ENCODE results near the gene LGR6.
A peak's percentile ranks its signal among the peaks of the same experiment; 100 is the strongest.

Gene LGR6

DNA sequence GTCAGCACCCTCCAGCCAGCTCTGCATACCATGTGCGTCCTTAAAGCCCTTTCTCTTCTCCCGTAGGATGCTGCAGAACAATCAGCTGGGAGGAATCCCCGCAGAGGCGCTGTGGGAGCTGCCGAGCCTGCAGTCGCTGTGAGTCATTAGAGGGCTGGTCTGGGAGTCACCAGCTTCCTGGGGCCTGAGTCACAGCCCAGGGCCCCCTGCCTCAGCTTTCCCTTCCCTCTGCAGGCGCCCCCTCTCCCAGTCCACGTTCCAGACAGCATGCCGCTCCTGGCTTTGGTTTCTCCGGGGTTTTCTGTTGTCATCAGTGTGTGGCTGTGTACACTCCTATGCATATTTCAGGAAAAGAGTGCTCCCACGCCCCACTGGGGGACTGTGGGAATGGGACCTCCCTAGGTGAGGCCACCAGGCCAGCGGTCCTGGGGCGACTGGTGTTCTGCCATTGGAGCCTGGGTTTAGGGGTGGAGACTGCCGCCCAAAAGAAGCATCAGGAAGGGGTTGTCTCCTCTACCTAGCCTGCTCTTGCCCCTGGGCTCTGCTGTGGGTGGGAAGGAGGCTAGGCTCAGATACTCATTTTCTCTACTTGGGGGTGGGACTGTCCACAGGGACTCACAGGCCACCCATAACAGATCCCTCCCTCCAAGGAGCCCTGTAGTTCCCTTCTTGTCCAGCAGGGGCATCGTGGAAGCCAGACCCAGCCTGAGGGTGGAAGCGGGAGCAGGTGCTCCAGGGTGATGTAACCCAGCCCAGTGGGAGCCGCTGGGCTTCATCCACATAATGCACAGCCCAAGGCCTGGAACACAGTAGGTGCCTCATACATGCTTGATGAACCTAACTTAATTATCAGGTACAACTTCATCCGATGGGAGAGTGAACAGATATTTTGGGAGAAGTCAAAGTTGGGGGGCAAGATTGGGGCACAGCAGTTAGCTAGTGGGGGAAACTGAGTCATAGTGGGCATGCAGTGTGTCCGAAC lies 42.5 kb downstream of the LGR6 start (continued):
- TF ChIP-seq, protein P1, sequence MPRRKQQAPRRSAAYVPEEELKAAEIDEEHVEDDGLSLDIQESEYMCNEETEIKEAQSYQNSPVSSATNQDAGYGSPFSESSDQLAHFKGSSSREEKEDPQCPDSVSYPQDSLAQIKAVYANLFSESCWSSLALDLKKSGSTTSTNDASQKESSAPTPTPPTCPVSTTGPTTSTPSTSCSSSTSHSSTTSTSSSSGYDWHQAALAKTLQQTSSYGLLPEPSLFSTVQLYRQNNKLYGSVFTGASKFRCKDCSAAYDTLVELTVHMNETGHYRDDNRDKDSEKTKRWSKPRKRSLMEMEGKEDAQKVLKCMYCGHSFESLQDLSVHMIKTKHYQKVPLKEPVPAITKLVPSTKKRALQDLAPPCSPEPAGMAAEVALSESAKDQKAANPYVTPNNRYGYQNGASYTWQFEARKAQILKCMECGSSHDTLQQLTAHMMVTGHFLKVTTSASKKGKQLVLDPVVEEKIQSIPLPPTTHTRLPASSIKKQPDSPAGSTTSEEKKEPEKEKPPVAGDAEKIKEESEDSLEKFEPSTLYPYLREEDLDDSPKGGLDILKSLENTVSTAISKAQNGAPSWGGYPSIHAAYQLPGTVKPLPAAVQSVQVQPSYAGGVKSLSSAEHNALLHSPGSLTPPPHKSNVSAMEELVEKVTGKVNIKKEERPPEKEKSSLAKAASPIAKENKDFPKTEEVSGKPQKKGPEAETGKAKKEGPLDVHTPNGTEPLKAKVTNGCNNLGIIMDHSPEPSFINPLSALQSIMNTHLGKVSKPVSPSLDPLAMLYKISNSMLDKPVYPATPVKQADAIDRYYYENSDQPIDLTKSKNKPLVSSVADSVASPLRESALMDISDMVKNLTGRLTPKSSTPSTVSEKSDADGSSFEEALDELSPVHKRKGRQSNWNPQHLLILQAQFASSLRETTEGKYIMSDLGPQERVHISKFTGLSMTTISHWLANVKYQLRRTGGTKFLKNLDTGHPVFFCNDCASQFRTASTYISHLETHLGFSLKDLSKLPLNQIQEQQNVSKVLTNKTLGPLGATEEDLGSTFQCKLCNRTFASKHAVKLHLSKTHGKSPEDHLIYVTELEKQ (tag by site-specific recombination; IDR thresholded peaks at IDR 0.05; ENCODE audit: borderline replicate concordance): no peak
- no peak for TF ChIP-seq REST (tag by site-specific recombination; IDR thresholded peaks at IDR 0.05)
- TF ChIP-seq ZNF449 (tag by site-specific recombination; IDR thresholded peaks at IDR 0.05): peak; percentile 88; the same call in 1 of the 2 replicates
- 0 out of 2 replicates have a peak, but pooled peaks have one; percentile 21 for TF ChIP-seq EGR2 (tag by site-specific recombination; IDR thresholded peaks at IDR 0.05; ENCODE audit: low read depth)
- TF ChIP-seq KLF17 (tag by site-specific recombination; IDR thresholded peaks at IDR 0.05): peak; percentile 58
- peak; percentile 96 for TF ChIP-seq ZNF792 (tag by site-specific recombination; IDR thresholded peaks at IDR 0.05)
- TF ChIP-seq ZIC2 (tag by site-specific recombination; IDR thresholded peaks at IDR 0.05): peak; percentile 95
- peak; percentile 98 for TF ChIP-seq IKZF3 (tag by site-specific recombination; IDR thresholded peaks at IDR 0.05)
- no peak for TF ChIP-seq ZNF670 (tag by site-specific recombination; IDR thresholded peaks at IDR 0.05; ENCODE audit: low read depth)
- TF ChIP-seq ZNF202 (tag by site-specific recombination; IDR thresholded peaks at IDR 0.05; ENCODE audit: borderline replicate concordance): no peak
- TF ChIP-seq ZSCAN18 (tag by site-specific recombination; IDR thresholded peaks at IDR 0.05): no peak
- peak; percentile 95 for TF ChIP-seq ZNF335 (tag by site-specific recombination; conservative IDR thresholded peaks at IDR 0.05)
- TF ChIP-seq ZNF146 (tag by site-specific recombination; IDR thresholded peaks at IDR 0.05): no peak
- no peak for TF ChIP-seq ZNF23 (tag by site-specific recombination; IDR thresholded peaks at IDR 0.05; ENCODE audit: borderline replicate concordance)
- TF ChIP-seq PRDM1 (tag by site-specific recombination; IDR thresholded peaks at IDR 0.05): peak; percentile 28; the same call in 1 of the 2 replicates
- TF ChIP-seq YY2 (tag by site-specific recombination; IDR thresholded peaks at IDR 0.05): no peak
- TF ChIP-seq ZNF664 (tag by site-specific recombination; IDR thresholded peaks at IDR 0.05): no peak
- TF ChIP-seq KLF16 (tag by site-specific recombination; IDR thresholded peaks at IDR 0.05): no peak; the same call in 1 of the 2 replicates
- TF ChIP-seq PRDM6 (tag by site-specific recombination; IDR thresholded peaks at IDR 0.05): no peak
- no peak for TF ChIP-seq HOXC10 (CRISPR knock-in tag; IDR thresholded peaks at IDR 0.05)
- peak; percentile 42; the same call in 1 of the 2 replicates for TF ChIP-seq ZNF184 (tag by site-specific recombination; IDR thresholded peaks at IDR 0.05)
- TF ChIP-seq ZNF558 (tag by site-specific recombination; IDR thresholded peaks at IDR 0.05): no peak
- TF ChIP-seq ZNF830 (tag by site-specific recombination; IDR thresholded peaks at IDR 0.05; ENCODE audit: low read depth): no peak
- no peak for TF ChIP-seq ZNF138 (tag by site-specific recombination; IDR thresholded peaks at IDR 0.05; ENCODE audit: borderline replicate concordance)
- peak; percentile 77 for TF ChIP-seq ZNF600 (tag by site-specific recombination; IDR thresholded peaks at IDR 0.05)
- peak; percentile 8; the same call in 1 of the 2 replicates for TF ChIP-seq ZNF121 (tag by site-specific recombination; IDR thresholded peaks at IDR 0.05)
